HG02852 (cell line): ENCODE results near the gene CNTNAP4.

Source experiments
- ATAC-seq: cut with Tn5 transposase; IDR thresholded peaks from one replicate; pipeline ENCODE4 v1.9.1; 2021; ENCODE audit warnings: mild to moderate bottlenecking, moderate library complexity; ENCODE audit not compliant: unreplicated experiment

Gene CNTNAP4

DNA sequence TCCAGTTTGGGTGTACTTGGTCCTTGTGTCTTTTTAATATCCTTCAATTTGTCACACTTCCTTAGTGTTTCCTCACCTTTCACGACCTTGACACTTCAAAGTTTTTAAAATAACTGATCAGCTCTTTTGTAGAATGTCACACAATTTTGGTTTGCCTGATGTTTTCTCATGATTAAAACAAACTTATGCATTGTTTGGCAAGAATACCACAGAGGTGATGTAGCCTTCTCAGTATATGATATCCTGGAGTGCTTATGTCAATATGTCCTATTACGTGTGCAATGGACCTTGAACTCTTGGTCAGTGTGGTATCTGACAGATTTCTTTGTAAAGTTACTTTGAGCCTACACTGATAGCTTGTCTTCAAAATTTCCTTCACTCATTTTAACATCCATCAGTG is 297.4 kb downstream of the CNTNAP4 start:
- ATAC-seq = no peak

DNA sequence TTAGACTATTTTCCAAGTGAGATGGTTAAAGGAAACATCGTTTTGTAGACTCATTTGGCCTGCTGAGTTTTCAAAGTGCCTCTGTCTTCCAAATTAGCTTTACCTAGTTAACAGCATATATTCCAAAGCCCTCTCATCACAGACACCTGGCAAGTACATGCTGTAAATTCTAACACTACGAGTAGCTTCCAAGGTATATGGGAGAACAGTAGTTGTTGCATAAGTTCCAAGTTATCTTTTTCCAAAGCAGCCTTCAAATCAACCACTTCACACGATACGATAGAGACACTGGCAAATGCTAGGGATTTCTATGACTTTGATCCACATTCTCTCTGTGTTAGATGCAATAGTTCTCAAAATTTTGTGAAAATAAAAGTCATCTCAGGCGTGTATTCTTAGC is 299.3 kb downstream of the CNTNAP4 start:
- no peak for ATAC-seq

DNA sequence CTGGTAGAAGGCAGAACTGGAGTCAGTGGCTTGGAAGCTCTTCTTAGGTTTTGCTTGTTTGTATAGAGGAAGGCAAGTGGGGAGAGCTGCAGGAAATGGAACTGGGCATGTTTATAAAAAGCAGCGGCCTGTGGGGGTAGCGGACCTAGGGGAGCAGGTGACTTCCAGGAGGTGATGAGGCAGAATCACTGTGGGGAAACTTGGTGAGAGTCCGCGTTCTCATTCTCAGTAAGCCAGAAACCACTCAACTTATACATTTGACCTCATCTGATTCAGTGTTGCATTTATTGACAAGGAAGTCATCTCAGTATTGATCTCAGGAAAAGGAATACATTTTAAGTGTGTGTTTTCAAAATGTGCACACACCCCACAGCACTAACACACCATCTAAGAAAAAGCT is 299.8 kb downstream of the CNTNAP4 start:
- ATAC-seq = peak; percentile 86

DNA sequence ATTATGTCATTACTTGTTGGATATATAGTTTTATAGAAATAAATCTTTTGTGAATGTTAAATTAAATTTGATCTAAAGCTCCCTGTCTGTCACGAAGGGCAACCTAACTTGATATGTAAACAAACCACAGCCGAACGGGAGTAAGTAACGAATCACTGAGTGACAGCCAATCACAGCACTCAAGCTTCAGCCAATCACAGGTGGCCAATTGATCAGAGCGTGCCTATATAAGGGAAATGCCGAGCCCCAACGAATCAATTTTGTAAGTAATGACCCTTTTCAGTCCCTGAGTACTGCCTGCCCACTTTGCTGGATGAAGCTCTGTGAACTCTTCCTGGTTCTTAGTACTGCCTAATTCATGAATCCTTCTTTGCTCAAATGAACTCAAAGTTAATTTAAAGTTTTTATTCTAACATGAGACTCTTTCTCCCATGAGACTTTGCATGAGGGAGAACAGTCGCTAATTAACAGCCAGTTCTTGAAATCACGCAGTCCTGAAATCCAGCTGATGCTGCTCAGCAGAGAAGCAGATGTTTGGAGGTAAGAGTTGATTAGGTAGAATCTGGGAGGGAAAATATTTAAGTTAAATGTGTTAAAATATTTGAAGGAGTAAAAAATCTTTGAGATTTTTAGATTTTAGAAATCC is 302.2 kb downstream of the CNTNAP4 start:
- ATAC-seq = no peak

DNA sequence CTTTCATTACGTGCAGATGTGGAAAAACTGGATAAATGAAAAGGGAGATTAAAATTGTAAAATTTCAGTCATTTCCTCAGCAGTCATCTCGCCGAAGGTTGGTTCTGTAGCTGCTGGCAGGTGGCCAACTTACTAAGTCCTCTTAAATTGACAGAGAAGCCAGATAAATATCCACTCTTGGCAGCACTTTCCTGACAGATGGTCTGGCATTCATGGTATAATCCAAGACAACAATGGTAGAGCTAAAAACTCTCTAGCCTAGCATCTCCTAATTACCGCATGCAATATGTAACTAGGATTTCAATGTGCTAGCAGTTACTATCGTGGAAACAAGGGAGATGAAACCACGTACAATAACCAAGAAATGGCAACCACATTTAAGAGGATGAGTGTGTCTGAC is 306.3 kb downstream of the CNTNAP4 start:
- no peak for ATAC-seq

DNA sequence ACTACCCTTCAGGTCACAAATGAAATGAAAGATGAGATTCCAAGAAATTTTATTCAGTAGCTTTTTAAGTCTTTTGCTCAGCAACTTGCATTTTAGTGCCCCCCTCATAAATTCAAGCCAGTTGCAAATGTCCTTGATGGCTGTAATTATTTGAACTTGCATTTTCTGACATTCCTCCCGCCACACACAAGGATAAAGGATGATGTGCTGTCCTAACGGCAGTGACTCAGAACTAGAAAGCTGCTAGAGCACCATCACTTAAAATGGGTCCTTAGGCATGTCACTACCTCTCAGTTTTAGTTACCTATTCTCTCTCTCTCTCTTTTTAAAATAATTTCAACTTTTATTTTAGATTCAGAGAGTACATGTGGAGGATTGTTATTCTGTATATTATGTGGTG is 306.7 kb downstream of the CNTNAP4 start:
- ATAC-seq = peak; percentile 60

DNA sequence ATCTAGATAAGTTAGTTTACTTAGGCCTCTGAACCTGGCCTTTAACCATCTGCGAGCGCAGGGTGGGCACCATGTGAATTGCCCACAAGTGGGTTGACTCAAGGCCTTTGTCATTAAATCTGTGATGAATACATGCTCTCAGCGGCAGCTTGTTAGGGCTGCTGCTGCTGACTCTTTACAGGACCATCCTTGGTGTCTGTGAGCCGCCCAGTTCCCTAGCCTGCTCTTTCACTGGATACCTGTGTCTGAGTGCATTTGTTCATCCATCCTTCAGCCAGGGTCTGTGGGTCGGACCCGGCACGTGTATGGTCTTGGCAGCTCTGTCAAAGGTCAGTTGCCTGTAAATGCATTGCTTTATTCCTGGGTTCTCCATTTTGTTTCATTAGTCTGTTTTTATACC is 321.3 kb downstream of the CNTNAP4 start:
- no peak for ATAC-seq

DNA sequence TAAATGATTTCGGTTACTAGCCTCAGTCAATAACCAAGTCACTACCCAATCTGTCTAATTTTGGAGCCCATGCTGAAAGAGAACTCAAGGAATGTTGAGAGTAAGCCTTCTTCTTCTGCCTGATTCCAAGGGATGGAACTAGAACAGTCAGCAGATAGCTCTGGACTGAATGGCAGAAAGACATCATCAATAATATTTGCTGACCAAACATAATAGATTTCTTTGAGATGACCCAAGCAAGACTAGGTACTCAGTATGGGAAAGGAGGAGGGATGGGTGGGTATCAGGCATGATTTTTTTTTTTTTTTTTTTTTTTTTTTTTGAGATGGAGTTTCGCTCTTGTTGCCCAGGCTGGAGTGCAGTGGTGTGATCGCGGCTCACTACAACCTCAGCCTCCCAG is 330.1 kb downstream of the CNTNAP4 start:
- no peak for ATAC-seq
